HepG2 (cell line): ENCODE results near the gene QRICH2. TPM values are rescaled to one million over a fixed set of nuclear protein-coding genes. Genes with fewer than 3 reads are reported as not detected.

Experiments
- ATAC-seq: fragments of 200-7000 bp; cut with Tn5 transposase; 3 replicates; pipeline ENCODE4 v1.9.1; 2020; ENCODE audit warnings: mild to moderate bottlenecking, moderate library complexity
- BruUV-seq: library from RNA; stranded (reverse); fragments of 400-500 nt; replicated peaks from 2 replicates; lab custom pipeline; 2021; lab: Mats Ljungman, UMichigan
- CTCF ChIA-PET: fragments of 300-600 bp; formaldehyde crosslinking; extraction: SDS; loops from one replicate; lab custom pipeline; 2021; ENCODE audit warnings: low total read pairs, inconsistent platforms, low intra/inter-chr PET ratio; lab: Yijun Ruan, JAX
- POLR2A ChIA-PET: fragments of 350-600 bp; sonication (Branson Sonifier 250); formaldehyde crosslinking; loops from one replicate; lab custom pipeline; 2020; ENCODE audit warnings: antibody characterized with exemption, inconsistent platforms; lab: Yijun Ruan, JAX
- DNase-seq: peaks from one replicate; pipeline ENCODE4 v3.0.0-alpha.2; 2015; ENCODE audit warnings: low spot score
- FAIRE-seq: peaks from 3 replicates; lab custom pipeline; 2011; peaks lifted over from hg19 to GRCh38; lab: Jason Lieb, UNC
- H2AFZ ChIP-seq: one replicate; pipeline ENCODE4 v1.6.1; 2011; ENCODE audit warnings: low read length, inconsistent platforms
- H3K27ac ChIP-seq: fragments of 300-600 bp; 3 replicates; pipeline ENCODE4 v1.8.0; 2011; ENCODE audit warnings: mixed run types, mild to moderate bottlenecking, mixed read lengths, low read length, inconsistent platforms; ENCODE audit not compliant: insufficient read depth; ENCODE audit errors: extremely low read length
- H3K27me3 ChIP-seq, 2 experiments: fragments of 200-600 bp in 1 of 2; 2 replicates in 1 of 2; 3 replicates in 1 of 2; pipeline versions ENCODE4 v1.6.0 to v1.8.0; 2011; ENCODE audit warnings: low read length in 2 of 2, mild to moderate bottlenecking in 2 of 2, moderate library complexity in 2 of 2, inconsistent platforms in 1 of 2; ENCODE audit not compliant: insufficient read depth in 2 of 2, control insufficient read depth in 1 of 2
- H3K36me3 ChIP-seq, 2 experiments: fragments of 200-600 bp in 1 of 2; replicated peaks in 1 of 2; 2 replicates in 1 of 2; 3 replicates in 1 of 2; pipeline versions ENCODE4 v1.5.1 to v1.8.0; 2011; ENCODE audit warnings: low read length in 2 of 2, inconsistent platforms in 1 of 2; ENCODE audit not compliant: insufficient read depth in 2 of 2, control insufficient read depth in 1 of 2
- H3K4me1 ChIP-seq: 2 replicates; pipeline ENCODE4 v1.5.1; 2012; ENCODE audit warnings: low read length, inconsistent platforms; ENCODE audit not compliant: insufficient read depth
- H3K4me2 ChIP-seq: 2 replicates; pipeline ENCODE4 v1.6.0; 2011; ENCODE audit warnings: low read depth, low read length, inconsistent platforms
- H3K4me3 ChIP-seq, 3 experiments: fragments of 200-600 bp in 1 of 3; sonication (generic), shearing (Covaris generic) in 1 of 3; replicated peaks in 1 of 3; 2 replicates each; pipeline ENCODE4 v1.5.1; 2011 to 2016; ENCODE audit warnings: low read length in 3 of 3, inconsistent platforms in 2 of 3, low read depth in 2 of 3, mild to moderate bottlenecking in 2 of 3, control low read depth in 1 of 3, mixed read lengths in 1 of 3; ENCODE audit not compliant: insufficient read depth in 1 of 3
- H3K79me2 ChIP-seq: one replicate; pipeline ENCODE4 v1.6.1; 2011; ENCODE audit warnings: low read length, inconsistent platforms; ENCODE audit not compliant: insufficient read depth
- H3K9ac ChIP-seq: 2 replicates; pipeline ENCODE4 v1.6.0; 2011; ENCODE audit warnings: mild to moderate bottlenecking, low read depth, low read length, inconsistent platforms; ENCODE audit not compliant: insufficient read depth
- H3K9me3 ChIP-seq: 2 replicates; pipeline ENCODE4 v1.5.1; 2012; ENCODE audit warnings: mild to moderate bottlenecking, low read length
- H4K20me1 ChIP-seq: 2 replicates; pipeline ENCODE4 v1.6.0; 2011; ENCODE audit warnings: inconsistent platforms, mild to moderate bottlenecking, low read length, moderate library complexity; ENCODE audit not compliant: insufficient read depth
- CCAR2 ChIP-seq: fragments of 200-400 bp; formaldehyde crosslinking; optimal IDR thresholded peaks from 2 replicates; pipeline ENCODE3; 2018; ENCODE audit warnings: low read depth, mild to moderate bottlenecking, low read length, moderate library complexity
- DNMT1 ChIP-seq: sonication (generic); formaldehyde crosslinking; IDR thresholded peaks from 2 replicates; pipeline ENCODE4 v1.5.1; 2020; ENCODE audit warnings: mild to moderate bottlenecking, missing genetic modification reagents
- HMG20A ChIP-seq: IDR thresholded peaks from 2 replicates; pipeline ENCODE4 v1.6.1; 2016; ENCODE audit warnings: borderline replicate concordance
- RXRB ChIP-seq: IDR thresholded peaks from 2 replicates; pipeline ENCODE4 v1.6.1; 2016; ENCODE audit warnings: borderline replicate concordance, missing genetic modification reagents, missing compliant biosample characterization
- SRSF4 ChIP-seq: fragments of 200-400 bp; formaldehyde crosslinking; IDR thresholded peaks from one replicate; pipeline ENCODE4 v1.6.1; 2018; ENCODE audit warnings: mild to moderate bottlenecking, low read depth, low read length, moderate library complexity; ENCODE audit not compliant: poor library complexity, severe bottlenecking
- TAF1 ChIP-seq: sonication (generic); formaldehyde crosslinking; IDR thresholded peaks from 2 replicates; pipeline ENCODE4 v1.4.0; 2020; ENCODE audit warnings: missing genetic modification reagents
- ZFY ChIP-seq: sonication (generic); formaldehyde crosslinking; IDR thresholded peaks from 2 replicates; pipeline ENCODE4 v1.4.0; 2020; ENCODE audit warnings: missing genetic modification reagents
- ZNF235 ChIP-seq: sonication (generic); formaldehyde crosslinking; IDR thresholded peaks from 2 replicates; pipeline ENCODE4 v1.8.1; 2023; ENCODE audit warnings: mild to moderate bottlenecking, missing genetic modification reagents, borderline replicate concordance
- ZNF468 ChIP-seq: sonication (generic); formaldehyde crosslinking; IDR thresholded peaks from 2 replicates; pipeline ENCODE4 v1.8.0; 2022; ENCODE audit warnings: mild to moderate bottlenecking, moderate library complexity, missing genetic modification reagents
- ZNF547 ChIP-seq: sonication (generic); formaldehyde crosslinking; IDR thresholded peaks from 2 replicates; pipeline ENCODE4 v1.5.1; 2020; ENCODE audit warnings: mild to moderate bottlenecking, missing genetic modification reagents
- ZNF773 ChIP-seq: sonication (generic); formaldehyde crosslinking; IDR thresholded peaks from 2 replicates; pipeline ENCODE4 v1.4.0; 2020; ENCODE audit warnings: missing genetic modification reagents, borderline replicate concordance
- ZSCAN21 ChIP-seq: sonication (generic); formaldehyde crosslinking; IDR thresholded peaks from 2 replicates; pipeline ENCODE4 v1.8.0; 2022; ENCODE audit warnings: mild to moderate bottlenecking, missing genetic modification reagents, moderate library complexity, borderline replicate concordance
- WGBS: methylation state at CpG from one replicate; pipeline ENCODE4 v1.1.6; 2017; ENCODE audit warnings: low lambda C conversion rate; 5-methylcytosine and 5-hydroxymethylcytosine counted together
- in situ Hi-C: cut with HindIII; loops from 2 replicates; pipeline ENCODE4 v1.10.0; 2017; ENCODE audit warnings: low pct_unique_long_range_greater_than_20kb; ENCODE audit not compliant: extremely low pct_ligation_motif_present
- intact Hi-C: fragments of 100-400 bp; cut with micrococcal nuclease; formaldehyde crosslinking; loops from one replicate; pipeline ENCODE4 v1.10.0; 2022; ENCODE audit not compliant: unreplicated experiment
- polyA plus RNA-seq, 8 experiments: library from polyadenylated mRNA; depleted of rRNA in 3 of 8; stranded (reverse) in 7 of 8; unstranded in 1 of 8; fragments of >200 nt; fragmentation: Illumina TruSeq in 4 of 8; extraction: Trizol in 4 of 8; gene quantifications; 2 replicates each; pipeline versions ENCODE4 v1.2.1 to v1.2.3, GENCODE V29; 2011 to 2016; ENCODE audit warnings: low read depth in 4 of 8, missing spikeins in 1 of 8, mixed read lengths in 1 of 8; ENCODE audit not compliant: insufficient read depth in 1 of 8
- total RNA-seq, 5 experiments: library from RNA; depleted of rRNA; stranded (reverse); fragments of >200 nt; fragmentation: Illumina TruSeq; extraction: Trizol; gene quantifications; 2 replicates each; pipeline ENCODE4 v1.2.3, GENCODE V29; 2016; ENCODE audit warnings: low read depth in 1 of 5
- TF ChIP-seq, protein P1 (sequence below): sonication (generic); IDR thresholded peaks from 2 replicates; pipeline ENCODE4 v1.6.1; 2016; ENCODE audit warnings: low read depth, borderline replicate concordance
- TF ChIP-seq, protein P2 (sequence below): sonication (generic); formaldehyde crosslinking; IDR thresholded peaks from 2 replicates; pipeline ENCODE4 v1.8.0; 2022; ENCODE audit warnings: missing genetic modification reagents, mild to moderate bottlenecking, borderline replicate concordance
- TF ChIP-seq, protein P3 (sequence below): sonication (generic); formaldehyde crosslinking; IDR thresholded peaks from 2 replicates; pipeline ENCODE4 v1.5.1; 2020; ENCODE audit warnings: missing genetic modification reagents, mild to moderate bottlenecking, borderline replicate concordance
- TF ChIP-seq, protein P4 (sequence below): sonication (generic); formaldehyde crosslinking; IDR thresholded peaks from 2 replicates; pipeline ENCODE4 v1.8.0; 2022; ENCODE audit warnings: low read depth, missing genetic modification reagents
- TF ChIP-seq, protein P5 (sequence below): sonication (generic); formaldehyde crosslinking; IDR thresholded peaks from 2 replicates; pipeline ENCODE4 v1.4.0; 2020; ENCODE audit warnings: missing genetic modification reagents

Gene QRICH2
- total and polyA plus RNA-seq, 2 of the 13 experiments (the other 11 are each of a cell fraction or from before 2014, with no cell fraction given), result 3.7 to 5.7 TPM

DNA sequence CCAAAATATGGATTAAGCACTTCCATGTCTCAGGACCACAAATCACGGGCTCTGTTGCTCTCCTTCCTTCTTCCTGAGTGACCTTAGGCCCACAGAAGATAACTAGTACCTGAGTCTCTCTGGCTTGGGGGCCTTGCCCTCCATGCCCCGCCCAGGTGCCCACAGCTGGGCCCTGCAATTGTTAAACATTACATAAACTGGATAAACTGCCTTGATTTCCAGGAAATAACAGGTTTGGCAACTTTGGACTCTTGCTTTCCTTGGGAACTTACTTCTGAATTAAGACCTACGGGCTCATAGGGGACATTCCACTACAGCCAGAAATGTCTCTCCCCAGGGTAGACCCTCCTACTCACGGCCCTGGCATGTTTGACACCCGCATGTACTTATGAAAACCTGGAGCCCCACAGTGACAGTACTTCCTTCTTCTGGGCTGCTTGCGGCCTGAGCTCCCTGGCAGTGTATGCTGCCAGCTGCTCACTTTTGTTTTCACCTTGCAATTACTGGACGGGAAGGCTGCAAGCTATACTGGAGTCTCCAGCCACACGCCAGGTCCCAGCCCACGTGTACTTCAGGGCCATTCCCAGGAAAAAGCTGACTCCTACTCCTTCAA lies 45.2 kb downstream of the QRICH2 start:
- CTCF ChIA-PET, result no interaction called here
- ATAC-seq, result no peak
- no peak for FAIRE-seq
- H4K20me1 ChIP-seq, result no peaks in the 10 kb centered on the region
- 7% methylated on average over 9 of the region's 9 CpGs for WGBS
- H3K27ac ChIP-seq, result no peak overlapping the region
- POLR2A ChIA-PET, result interaction anchor here (0.6 to 5.6 kb wide), 8 partner anchors 8 to 124 kb away, joined by 3 to 51 read pairs (median 4); partner anchors contain the start of gene RNF157
- H3K4me3 ChIP-seq, result peak overlapping the region in 2 of 3 experiments; percentile 3 to 57; a peak in 2 of 6 replicates
- peak overlapping the region; percentile 79 for H3K4me2 ChIP-seq
- peaks cover 82% of the 10 kb centered on the region for H3K4me1 ChIP-seq
- intact Hi-C loops (no loop called here), in situ Hi-C loops (no loop called here)
- no peaks in the 10 kb centered on the region for H3K36me3 ChIP-seq
- DNase-seq, result no peak
- no TSS peak for BruUV-seq
- peaks cover 12% of the 10 kb centered on the region for H3K79me2 ChIP-seq
- no peaks in the 10 kb centered on the region for H3K27me3 ChIP-seq
- peak overlapping the region; percentile 39; the same call in 1 of the 2 replicates for H3K9ac ChIP-seq
- peak overlapping the region; percentile 21 for H2AFZ ChIP-seq
- H3K9me3 ChIP-seq, result no peaks in the 10 kb centered on the region
- no peak for TF ChIP-seq ZSCAN21 (CRISPR knock-in tag)
- TF ChIP-seq ZNF468, result no peak
- TF ChIP-seq HMG20A, result peak; percentile 37; the same call in 1 of the 2 replicates
- TF ChIP-seq SRSF4, result no peak
- TF ChIP-seq, protein P1, sequence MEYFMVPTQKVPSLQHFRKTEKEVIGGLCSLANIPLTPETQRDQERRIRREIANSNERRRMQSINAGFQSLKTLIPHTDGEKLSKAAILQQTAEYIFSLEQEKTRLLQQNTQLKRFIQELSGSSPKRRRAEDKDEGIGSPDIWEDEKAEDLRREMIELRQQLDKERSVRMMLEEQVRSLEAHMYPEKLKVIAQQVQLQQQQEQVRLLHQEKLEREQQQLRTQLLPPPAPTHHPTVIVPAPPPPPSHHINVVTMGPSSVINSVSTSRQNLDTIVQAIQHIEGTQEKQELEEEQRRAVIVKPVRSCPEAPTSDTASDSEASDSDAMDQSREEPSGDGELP, result peak; percentile 52; the same call in 1 of the 2 replicates
- TF ChIP-seq ZFY (CRISPR knock-in tag), result peak; percentile 41; the same call in 1 of the 2 replicates
- TF ChIP-seq ZNF547 (CRISPR knock-in tag), result 0 out of 2 replicates have a peak, but pooled peaks have one; percentile 23
- TF ChIP-seq, protein P2, sequence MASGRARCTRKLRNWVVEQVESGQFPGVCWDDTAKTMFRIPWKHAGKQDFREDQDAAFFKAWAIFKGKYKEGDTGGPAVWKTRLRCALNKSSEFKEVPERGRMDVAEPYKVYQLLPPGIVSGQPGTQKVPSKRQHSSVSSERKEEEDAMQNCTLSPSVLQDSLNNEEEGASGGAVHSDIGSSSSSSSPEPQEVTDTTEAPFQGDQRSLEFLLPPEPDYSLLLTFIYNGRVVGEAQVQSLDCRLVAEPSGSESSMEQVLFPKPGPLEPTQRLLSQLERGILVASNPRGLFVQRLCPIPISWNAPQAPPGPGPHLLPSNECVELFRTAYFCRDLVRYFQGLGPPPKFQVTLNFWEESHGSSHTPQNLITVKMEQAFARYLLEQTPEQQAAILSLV (CRISPR knock-in tag), result 0 out of 2 replicates have a peak, but pooled peaks have one; percentile 32
- TF ChIP-seq DNMT1 (CRISPR knock-in tag), result no peak
- TF ChIP-seq CCAR2, result no peak
- TF ChIP-seq RXRB (CRISPR knock-in tag), result 0 out of 2 replicates have a peak, but pooled peaks have one; percentile 20
- no peak for TF ChIP-seq ZNF773 (CRISPR knock-in tag)
- TF ChIP-seq, protein P3, sequence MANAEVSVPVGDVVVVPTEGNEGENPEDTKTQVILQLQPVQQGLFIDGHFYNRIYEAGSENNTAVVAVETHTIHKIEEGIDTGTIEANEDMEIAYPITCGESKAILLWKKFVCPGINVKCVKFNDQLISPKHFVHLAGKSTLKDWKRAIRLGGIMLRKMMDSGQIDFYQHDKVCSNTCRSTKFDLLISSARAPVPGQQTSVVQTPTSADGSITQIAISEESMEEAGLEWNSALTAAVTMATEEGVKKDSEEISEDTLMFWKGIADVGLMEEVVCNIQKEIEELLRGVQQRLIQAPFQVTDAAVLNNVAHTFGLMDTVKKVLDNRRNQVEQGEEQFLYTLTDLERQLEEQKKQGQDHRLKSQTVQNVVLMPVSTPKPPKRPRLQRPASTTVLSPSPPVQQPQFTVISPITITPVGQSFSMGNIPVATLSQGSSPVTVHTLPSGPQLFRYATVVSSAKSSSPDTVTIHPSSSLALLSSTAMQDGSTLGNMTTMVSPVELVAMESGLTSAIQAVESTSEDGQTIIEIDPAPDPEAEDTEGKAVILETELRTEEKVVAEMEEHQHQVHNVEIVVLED (CRISPR knock-in tag), result 0 out of 2 replicates have a peak, but pooled peaks have one; percentile 15
- TF ChIP-seq, protein P4, sequence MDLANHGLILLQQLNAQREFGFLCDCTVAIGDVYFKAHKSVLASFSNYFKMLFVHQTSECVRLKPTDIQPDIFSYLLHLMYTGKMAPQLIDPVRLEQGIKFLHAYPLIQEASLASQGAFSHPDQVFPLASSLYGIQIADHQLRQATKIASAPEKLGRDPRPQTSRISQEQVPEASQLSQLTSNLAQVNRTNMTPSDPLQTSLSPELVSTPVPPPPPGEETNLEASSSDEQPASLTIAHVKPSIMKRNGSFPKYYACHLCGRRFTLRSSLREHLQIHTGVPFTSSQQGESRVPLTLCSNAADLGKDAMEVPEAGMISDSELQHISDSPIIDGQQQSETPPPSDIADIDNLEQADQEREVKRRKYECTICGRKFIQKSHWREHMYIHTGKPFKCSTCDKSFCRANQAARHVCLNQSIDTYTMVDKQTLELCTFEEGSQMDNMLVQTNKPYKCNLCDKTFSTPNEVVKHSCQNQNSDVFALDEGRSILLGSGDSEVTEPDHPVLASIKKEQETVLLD (CRISPR knock-in tag), result no peak
- TF ChIP-seq ZNF235 (CRISPR knock-in tag), result no peak
- TF ChIP-seq, protein P5, sequence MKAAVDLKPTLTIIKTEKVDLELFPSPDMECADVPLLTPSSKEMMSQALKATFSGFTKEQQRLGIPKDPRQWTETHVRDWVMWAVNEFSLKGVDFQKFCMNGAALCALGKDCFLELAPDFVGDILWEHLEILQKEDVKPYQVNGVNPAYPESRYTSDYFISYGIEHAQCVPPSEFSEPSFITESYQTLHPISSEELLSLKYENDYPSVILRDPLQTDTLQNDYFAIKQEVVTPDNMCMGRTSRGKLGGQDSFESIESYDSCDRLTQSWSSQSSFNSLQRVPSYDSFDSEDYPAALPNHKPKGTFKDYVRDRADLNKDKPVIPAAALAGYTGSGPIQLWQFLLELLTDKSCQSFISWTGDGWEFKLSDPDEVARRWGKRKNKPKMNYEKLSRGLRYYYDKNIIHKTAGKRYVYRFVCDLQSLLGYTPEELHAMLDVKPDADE (CRISPR knock-in tag), result no peak
- no peak for TF ChIP-seq TAF1 (CRISPR knock-in tag)
